GM21515 (cell line): ENCODE results near the gene HOOK2.

Experiments
- ATAC-seq: cut with Tn5 transposase; IDR thresholded peaks from one replicate; pipeline ENCODE4 v1.9.1; 2021; ENCODE audit not compliant: unreplicated experiment

Gene HOOK2

GRCh38 chr19:12783291-12783848 lies 8.0 kb upstream of the HOOK2 start:
- no peak for ATAC-seq

GRCh38 chr19:12782424-12783290 lies 7.3 kb upstream of the HOOK2 start:
- peak; percentile 35 for ATAC-seq

GRCh38 chr19:12782174-12782423 lies 6.7 kb upstream of the HOOK2 start:
- no peak for ATAC-seq

- ATAC-seq, result no peak
These were observed 4.0 kb upstream of the HOOK2 start for GRCh38 chr19:12779162-12779993.

- no peak for ATAC-seq
These were observed 3.5 kb upstream of the HOOK2 start for GRCh38 chr19:12778905-12779161.

- ATAC-seq, result no peak
These were observed 2.9 kb upstream of the HOOK2 start for GRCh38 chr19:12778017-12778904.

- ATAC-seq, result no peak
These were observed 2.1 kb upstream of the HOOK2 start for GRCh38 chr19:12777217-12778016.

GRCh38 chr19:12773571-12773970 lies 1.8 kb downstream of the HOOK2 start:
- no peak for ATAC-seq

- no peak for ATAC-seq
These were observed 3.0 kb downstream of the HOOK2 start for GRCh38 chr19:12772323-12772722.

GRCh38 chr19:12770922-12771321 lies 4.4 kb downstream of the HOOK2 start:
- ATAC-seq, result no peak

GRCh38 chr19:12769689-12770088 lies 5.7 kb downstream of the HOOK2 start:
- no peak for ATAC-seq

GRCh38 chr19:12767666-12768065 lies 7.7 kb downstream of the HOOK2 start:
- ATAC-seq, result no peak

- no peak for ATAC-seq
These were observed 8.2 kb downstream of the HOOK2 start for GRCh38 chr19:12767150-12767549.

- no peak for ATAC-seq
These were observed 9.3 kb downstream of the HOOK2 start for GRCh38 chr19:12766051-12766521.

- ATAC-seq, result no peak
These were observed 10.7 kb downstream of the HOOK2 start for GRCh38 chr19:12764698-12765097.

GRCh38 chr19:12763100-12763499 lies 12.3 kb downstream of the HOOK2 start:
- ATAC-seq, result no peak

GRCh38 chr19:12759686-12760085 lies 15.7 kb downstream of the HOOK2 start:
- no peak for ATAC-seq

- ATAC-seq, result no peak
These were observed 17.6 kb downstream of the HOOK2 start for GRCh38 chr19:12757544-12758274.

GRCh38 chr19:12756150-12756883 lies 19.0 kb downstream of the HOOK2 start:
- ATAC-seq, result no peak
